H1 (cell line): ENCODE results near the gene RBM15. TPM values are rescaled to one million over a fixed set of nuclear protein-coding genes. Genes with fewer than 3 reads are reported as not detected.

Experiments
- CTCF ChIA-PET: fragments of 300-600 bp; sonication (Branson Sonifier 250); formaldehyde crosslinking; loops from one replicate; lab custom pipeline; 2021; ENCODE audit not compliant: partially characterized antibody; lab: Charles Lee
- POLR2A ChIA-PET: fragments of 300-600 bp; sonication (Branson Sonifier 250); formaldehyde crosslinking; loops from one replicate; lab custom pipeline; 2021; ENCODE audit warnings: inconsistent platforms; ENCODE audit not compliant: partially characterized antibody; lab: Charles Lee
- DNase-seq, 2 experiments: peaks; one replicate each; pipeline versions ENCODE4 v3.0.0 to v3.0.0-alpha.2; 2010 to 2022; ENCODE audit warnings: low spot score in 2 of 2, low read depth in 1 of 2, mixed read lengths in 1 of 2
- FAIRE-seq: peaks from 2 replicates; lab custom pipeline; 2011; peaks lifted over from hg19 to GRCh38; lab: Jason Lieb, UNC
- H2AFZ ChIP-seq: 2 replicates; pipeline ENCODE4 v1.8.1; 2012; ENCODE audit warnings: low read length, inconsistent platforms
- H2AK5ac ChIP-seq: 2 replicates; pipeline ENCODE4 v1.6.1; 2013; ENCODE audit warnings: low read depth, low read length
- H2BK120ac ChIP-seq: replicated peaks from 2 replicates; pipeline ENCODE3; 2013; ENCODE audit warnings: low read depth, low read length, inconsistent platforms
- H2BK12ac ChIP-seq: 2 replicates; pipeline ENCODE4 v1.6.1; 2013; ENCODE audit warnings: low read depth, low read length
- H2BK15ac ChIP-seq: 2 replicates; pipeline ENCODE4 v1.6.1; 2013; ENCODE audit warnings: low read length
- H2BK20ac ChIP-seq: 2 replicates; pipeline ENCODE4 v1.6.1; 2013; ENCODE audit warnings: low read length
- H2BK5ac ChIP-seq: 2 replicates; pipeline ENCODE4 v1.6.1; 2013; ENCODE audit warnings: low read depth, low read length
- H3K14ac ChIP-seq: 2 replicates; pipeline ENCODE4 v1.6.1; 2013; ENCODE audit warnings: inconsistent platforms; ENCODE audit not compliant: insufficient read length
- H3K18ac ChIP-seq: 2 replicates; pipeline ENCODE4 v1.6.1; 2013; ENCODE audit warnings: low read length; ENCODE audit errors: extremely low read depth
- H3K23ac ChIP-seq: 2 replicates; pipeline ENCODE4 v1.6.1; 2013; ENCODE audit warnings: inconsistent platforms; ENCODE audit not compliant: insufficient read length
- H3K23me2 ChIP-seq: 2 replicates; pipeline ENCODE4 v1.6.1; 2013; ENCODE audit warnings: low read depth, low read length
- H3K27ac ChIP-seq: 2 replicates; pipeline ENCODE4 v1.6.1; 2011; ENCODE audit warnings: low read depth, low read length, inconsistent platforms
- H3K27me3 ChIP-seq, 4 experiments: replicated peaks in 1 of 4; 1 replicate in 1 of 4; 2 replicates in 3 of 4; pipeline versions ENCODE4 v1.6.1 to v1.8.1; 2011 to 2013; ENCODE audit warnings: low read length in 3 of 4, mild to moderate bottlenecking in 3 of 4, inconsistent platforms in 2 of 4, mixed read lengths in 2 of 4, moderate library complexity in 1 of 4; ENCODE audit not compliant: control insufficient read depth in 3 of 4, insufficient read depth in 3 of 4; ENCODE audit errors: extremely low read depth in 1 of 4
- H3K36me3 ChIP-seq, 4 experiments: 2 replicates each; pipeline versions ENCODE4 v1.6.1 to v1.8.1; 2011 to 2013; ENCODE audit warnings: mild to moderate bottlenecking in 4 of 4, low read length in 3 of 4, moderate library complexity in 2 of 4, control low read depth in 1 of 4, inconsistent platforms in 1 of 4; ENCODE audit not compliant: insufficient read depth in 4 of 4, control insufficient read depth in 2 of 4
- H3K4ac ChIP-seq: replicated peaks from 2 replicates; pipeline ENCODE3; 2013; ENCODE audit warnings: low read length, low read depth, mixed read lengths, inconsistent platforms; ENCODE audit not compliant: insufficient read length
- H3K4me1 ChIP-seq, 4 experiments: replicated peaks in 1 of 4; 1 replicate in 1 of 4; 2 replicates in 3 of 4; pipeline versions ENCODE4 v1.6.1 to v1.8.1; 2011 to 2013; ENCODE audit warnings: low read length in 3 of 4, inconsistent platforms in 2 of 4, mixed read lengths in 1 of 4; ENCODE audit not compliant: insufficient read depth in 4 of 4, control insufficient read depth in 3 of 4
- H3K4me2 ChIP-seq, 2 experiments: 2 replicates each; pipeline versions ENCODE4 v1.6.1 to v1.8.1; 2011 to 2013; ENCODE audit warnings: low read depth in 2 of 2, low read length in 2 of 2, control low read depth in 1 of 2, inconsistent platforms in 1 of 2, mild to moderate bottlenecking in 1 of 2; ENCODE audit not compliant: insufficient read depth in 1 of 2
- H3K4me3 ChIP-seq, 4 experiments: fragments of 200-600, 300-600 bp in 1 of 4; sonication (generic), shearing (Covaris generic), sonication (Bioruptor Twin) in 1 of 4; 2 replicates each; pipeline versions ENCODE4 v1.5.1 to v1.8.1; 2011 to 2016; ENCODE audit warnings: low read length in 4 of 4, low read depth in 3 of 4, control low read depth in 2 of 4, inconsistent platforms in 2 of 4, mild to moderate bottlenecking in 2 of 4, mixed read lengths in 1 of 4, moderate library complexity in 1 of 4; ENCODE audit not compliant: insufficient read depth in 2 of 4; ENCODE audit errors: extremely low read depth in 1 of 4
- H3K56ac ChIP-seq: replicated peaks from 2 replicates; pipeline ENCODE3; 2013; ENCODE audit warnings: low read depth, mild to moderate bottlenecking, mixed read lengths, low read length, inconsistent platforms; ENCODE audit not compliant: insufficient read length
- H3K79me1 ChIP-seq: 2 replicates; pipeline ENCODE4 v1.6.1; 2013; ENCODE audit warnings: low read depth, low read length, control low read depth
- H3K79me2 ChIP-seq, 2 experiments: 2 replicates each; pipeline versions ENCODE4 v1.6.1 to v1.8.1; 2012 to 2013; ENCODE audit warnings: low read length in 2 of 2, mild to moderate bottlenecking in 2 of 2, inconsistent platforms in 1 of 2; ENCODE audit not compliant: insufficient read depth in 2 of 2, control insufficient read depth in 1 of 2
- H3K9ac ChIP-seq, 4 experiments: replicated peaks in 1 of 4; 1 replicate in 1 of 4; 2 replicates in 3 of 4; pipeline versions ENCODE4 v1.6.1 to v1.8.1; 2011 to 2013; ENCODE audit warnings: low read depth in 3 of 4, low read length in 3 of 4, control low read depth in 2 of 4, mild to moderate bottlenecking in 2 of 4, moderate library complexity in 2 of 4, inconsistent platforms in 1 of 4; ENCODE audit errors: extremely low read depth in 1 of 4
- H3K9me3 ChIP-seq, 2 experiments: 2 replicates each; pipeline versions ENCODE4 v1.6.1 to v1.8.1; 2012 to 2013; ENCODE audit warnings: mild to moderate bottlenecking in 2 of 2, moderate library complexity in 2 of 2, control low read depth in 1 of 2, inconsistent platforms in 1 of 2, low read depth in 1 of 2, low read length in 1 of 2, mixed read lengths in 1 of 2; ENCODE audit not compliant: insufficient read depth in 2 of 2
- H4K20me1 ChIP-seq, 2 experiments: replicated peaks in 1 of 2; 2 replicates each; pipeline versions ENCODE3 to v1.8.1; 2011 to 2013; ENCODE audit warnings: inconsistent platforms in 2 of 2, low read length in 2 of 2, mild to moderate bottlenecking in 1 of 2; ENCODE audit not compliant: insufficient read depth in 2 of 2, control insufficient read depth in 1 of 2
- H4K5ac ChIP-seq: 2 replicates; pipeline ENCODE4 v1.6.1; 2013; ENCODE audit warnings: low read length, low read depth, mixed read lengths, inconsistent platforms; ENCODE audit not compliant: insufficient read length
- H4K8ac ChIP-seq: 2 replicates; pipeline ENCODE4 v1.8.0; 2013; ENCODE audit warnings: mild to moderate bottlenecking, moderate library complexity, low read length, inconsistent platforms; ENCODE audit not compliant: insufficient read depth; ENCODE audit errors: extremely low read depth
- H4K91ac ChIP-seq: replicated peaks from 2 replicates; pipeline ENCODE3; 2013; ENCODE audit warnings: low read length, mixed read lengths, inconsistent platforms; ENCODE audit not compliant: insufficient read length
- CEBPB ChIP-seq: IDR thresholded peaks from 2 replicates; pipeline ENCODE4 v1.6.1; 2012; ENCODE audit warnings: low read depth, low read length
- KDM5A ChIP-seq: fragments of 200-600 bp; IDR thresholded peaks from 2 replicates; pipeline ENCODE4 v1.7.1; 2012; ENCODE audit warnings: mild to moderate bottlenecking, low read length, inconsistent platforms, mixed read lengths
- MAX ChIP-seq: IDR thresholded peaks from 2 replicates; pipeline ENCODE4 v1.6.1; 2012; ENCODE audit warnings: inconsistent platforms
- SAP30 ChIP-seq: fragments of 300-600 bp; sonication (generic); IDR thresholded peaks from 2 replicates; pipeline ENCODE4 v1.7.1; 2012; ENCODE audit warnings: low read length, moderate library complexity, mild to moderate bottlenecking, inconsistent platforms; ENCODE audit not compliant: insufficient read depth, insufficient replicate concordance
- SIRT6 ChIP-seq: IDR thresholded peaks from one replicate; pipeline ENCODE4 v1.7.1; 2012; ENCODE audit warnings: low read length, inconsistent platforms
- SIX5 ChIP-seq: IDR thresholded peaks from 2 replicates; pipeline ENCODE4 v1.6.1; 2011; ENCODE audit warnings: mild to moderate bottlenecking, low read depth, low read length
- TCF12 ChIP-seq: IDR thresholded peaks from 2 replicates; pipeline ENCODE4 v1.6.1; 2011; ENCODE audit warnings: low read depth, mild to moderate bottlenecking, low read length
- YY1 ChIP-seq: IDR thresholded peaks from 2 replicates; pipeline ENCODE4 v1.6.1; 2011; ENCODE audit warnings: low read depth, mild to moderate bottlenecking, low read length
- WGBS, 2 experiments: shearing (Covaris generic) in 1 of 2; methylation state at CpG; one replicate each; pipeline versions ENCODE4 v1.1.6 to v1.1.7; 2013 to 2015; ENCODE audit warnings: low lambda C conversion rate in 2 of 2, mixed read lengths in 2 of 2, inconsistent platforms in 1 of 2, low coverage in 1 of 2, missing lambda C conversion rate in 1 of 2; ENCODE audit not compliant: insufficient replicate concordance in 2 of 2, insufficient coverage in 1 of 2, insufficient read length in 1 of 2; ENCODE audit errors: extremely low coverage in 1 of 2, missing lambda C conversion rate in 1 of 2; 5-methylcytosine and 5-hydroxymethylcytosine counted together
- polyA plus RNA-seq, 7 experiments: library from polyadenylated mRNA; depleted of rRNA in 3 of 7; stranded (reverse) in 5 of 7; unstranded in 2 of 7; fragments of >200 nt in 5 of 7; fragments of 200-250 nt in 2 of 7; gene quantifications; 1 replicate in 5 of 7; 2 replicates in 1 of 7; 4 replicates in 1 of 7; pipeline versions ENCODE4 v1.2.1 to v1.2.3, GENCODE V29; 2011 to 2013; ENCODE audit warnings: missing spikeins in 2 of 7, mixed read lengths in 2 of 7
- total RNA-seq: library from RNA; stranded (reverse); fragmentation: NEBNext Ultra II Directional; extraction: Animal tissue kit (Norgen Biotek cat#: 25700); gene quantifications from 2 replicates; pipeline ENCODE4 v1.2.1, GENCODE V29; 2021

The RBM15 gene
- total and polyA plus RNA-seq, 2 of the 8 experiments (the other 6 are each of a cell fraction or from before 2014, with no cell fraction given): 13.5 to 44.9 TPM

GRCh38 chr1:110343249-110343648 lies 4.1 kb downstream of the RBM15 start:
- ChIA-PET POLR2A (no interaction called here), CTCF (interaction anchor here (1.0 to 1.5 kb wide), 2 partner anchors 30 to 135 kb away, joined by 3 to 4 read pairs; no protein-coding TSS in a partner anchor)
- Histone ChIP-seq H3K4ac (no peak overlapping the region), H3K23ac (no peak overlapping the region), H3K4me1 (peaks cover 11 to 27% (median 21%) of the 10 kb centered on the region in 4 experiments), H3K79me1 (peaks cover 13% of the 10 kb centered on the region), H3K79me2 (peaks cover 45 to 87% of the 10 kb centered on the region in 2 experiments), H3K4me2 (peak overlapping the region; percentile 80 to 81; a peak in 3 of 4 replicates), H2BK20ac (no peak overlapping the region), H3K27me3 (no peaks in the 10 kb centered on the region), H4K8ac (no peak overlapping the region), H3K27ac (no peak overlapping the region), H2BK15ac (no peak overlapping the region), H4K5ac (no peak overlapping the region), H3K4me3 (peak overlapping the region in 1 of 4 experiments; percentile 93; a peak in 3 of 8 replicates), H2AK5ac (no peak overlapping the region), H3K23me2 (peaks cover 6% of the 10 kb centered on the region; the same call in 1 of the 2 replicates), H2BK5ac (no peak overlapping the region), H3K14ac (no peak overlapping the region), H2BK120ac (no peak overlapping the region), H3K18ac (no peak overlapping the region), H4K91ac (no peak overlapping the region), H3K9ac (no peak overlapping the region), H3K56ac (no peak overlapping the region), H4K20me1 (peaks cover 38 to 44% of the 10 kb centered on the region in 2 experiments), H2AFZ (no peak overlapping the region), H2BK12ac (no peak overlapping the region), H3K9me3 (no peaks in the 10 kb centered on the region), H3K36me3 (peaks cover 0 to 61% (median 13%) of the 10 kb centered on the region in 4 experiments; a peak in 7 of 8 replicates)
- no peak for TF ChIP-seq SIRT6
- no peak for TF ChIP-seq SIX5
- TF ChIP-seq MAX: no peak
- no peak for TF ChIP-seq SAP30
- no peak for TF ChIP-seq CEBPB
- no peak for TF ChIP-seq KDM5A
- no peak for TF ChIP-seq YY1
- no peak for TF ChIP-seq TCF12
- FAIRE-seq (no peak), DNase-seq (no peak)
- 91% methylated on average over 2 of the region's 2 CpGs; no CpG with 5 or more reads in 1 of the 2 experiments for WGBS, 2 experiments
